NAMALWA (cell line): ENCODE data around the gene CTDSP1.

ENCODE experiments used
- DNase-seq: peaks from one replicate; pipeline ENCODE4 v3.0.0-alpha.2; 2015; ENCODE audit warnings: low spot score

Gene CTDSP1

DNA sequence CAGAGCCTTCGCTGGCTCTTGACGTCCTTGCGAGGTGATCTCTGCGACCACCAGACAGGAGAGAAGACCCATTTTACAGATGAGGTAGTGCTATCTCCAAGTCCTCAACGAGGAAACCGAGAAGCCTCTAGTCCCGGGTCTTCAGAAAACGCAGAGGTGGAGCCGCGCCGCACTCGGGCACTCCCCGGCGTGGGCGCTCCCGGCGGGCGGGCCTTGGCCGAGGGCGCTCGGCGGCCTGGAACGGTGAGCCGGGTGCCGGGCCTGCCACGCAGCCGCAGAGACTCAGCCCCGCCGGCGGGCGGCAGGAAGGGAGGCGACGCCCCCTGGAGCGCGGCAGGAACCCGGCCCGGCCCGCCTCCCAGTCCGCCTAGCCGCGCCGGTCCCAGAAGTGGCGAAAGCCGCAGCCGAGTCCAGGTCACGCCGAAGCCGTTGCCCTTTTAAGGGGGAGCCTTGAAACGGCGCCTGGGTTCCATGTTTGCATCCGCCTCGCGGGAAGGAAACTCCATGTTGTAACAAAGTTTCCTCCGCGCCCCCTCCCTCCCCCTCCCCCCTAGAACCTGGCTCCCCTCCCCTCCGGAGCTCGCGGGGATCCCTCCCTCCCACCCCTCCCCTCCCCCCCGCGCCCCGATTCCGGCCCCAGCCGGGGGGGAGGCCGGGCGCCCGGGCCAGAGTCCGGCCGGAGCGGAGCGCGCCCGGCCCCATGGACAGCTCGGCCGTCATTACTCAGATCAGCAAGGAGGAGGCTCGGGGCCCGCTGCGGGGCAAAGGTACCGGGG, at the start of gene CTDSP1:
CTDSP1 (plus strand) TSS at position 478 of the 776 bp plus-strand sequence; CDS start at position 701, 223 bp downstream.
- DNase-seq, result peak; percentile 96

GRCh38 chr2:218354045-218354444, 45.6 kb upstream of the CTDSP1 start:
- DNase-seq, result no peak

- no peak for DNase-seq
Observed at GRCh38 chr2:218354850-218355443, 44.7 kb upstream of the CTDSP1 start.

DNA sequence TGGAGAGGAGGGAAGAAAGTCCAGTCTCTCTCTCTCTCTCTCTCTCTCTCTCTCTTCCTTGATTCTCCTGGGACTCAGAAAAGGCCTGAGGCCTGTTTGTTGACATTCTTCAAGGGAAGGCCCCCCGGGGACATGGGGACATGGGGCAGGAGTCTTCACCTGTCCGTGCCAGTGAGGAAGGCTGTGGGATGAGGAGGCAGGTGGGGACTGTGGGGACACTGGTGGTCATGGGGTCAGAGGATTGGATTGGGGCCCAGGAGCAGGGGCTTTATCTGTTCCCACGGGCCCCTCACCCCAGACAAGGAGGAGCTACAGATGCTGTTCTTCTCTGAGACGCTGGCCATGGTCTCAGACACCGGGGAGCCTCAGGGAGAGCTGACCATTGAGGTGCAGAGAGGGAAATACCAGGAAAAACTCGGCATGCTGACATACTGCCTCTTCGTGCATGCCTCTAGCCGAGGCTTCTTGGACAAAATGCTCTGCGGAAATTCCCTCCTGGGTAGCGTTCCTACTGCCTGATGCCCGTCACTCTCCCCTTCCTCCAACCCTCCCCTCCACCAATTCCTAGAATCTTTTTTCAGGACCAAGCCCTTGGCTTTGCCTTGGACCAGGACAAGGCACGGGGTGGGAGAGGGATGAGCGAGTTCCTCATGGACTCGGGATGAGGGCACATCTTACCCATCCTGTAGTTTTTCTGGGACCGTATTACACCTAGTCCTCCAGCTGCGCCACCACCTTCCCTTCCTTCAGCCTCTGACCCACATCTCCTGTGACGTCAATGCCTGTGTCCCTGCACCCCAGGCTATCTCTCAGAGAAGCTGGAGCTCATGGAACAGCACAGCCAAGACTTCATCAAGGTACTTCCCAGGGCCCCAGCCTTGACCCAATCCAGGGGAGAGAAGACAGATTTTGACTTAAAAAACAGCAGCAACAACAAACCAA, 42.2 kb upstream of the CTDSP1 start:
- no peak for DNase-seq

GRCh38 chr2:218360453-218360852, 39.2 kb upstream of the CTDSP1 start:
- no peak for DNase-seq

DNA sequence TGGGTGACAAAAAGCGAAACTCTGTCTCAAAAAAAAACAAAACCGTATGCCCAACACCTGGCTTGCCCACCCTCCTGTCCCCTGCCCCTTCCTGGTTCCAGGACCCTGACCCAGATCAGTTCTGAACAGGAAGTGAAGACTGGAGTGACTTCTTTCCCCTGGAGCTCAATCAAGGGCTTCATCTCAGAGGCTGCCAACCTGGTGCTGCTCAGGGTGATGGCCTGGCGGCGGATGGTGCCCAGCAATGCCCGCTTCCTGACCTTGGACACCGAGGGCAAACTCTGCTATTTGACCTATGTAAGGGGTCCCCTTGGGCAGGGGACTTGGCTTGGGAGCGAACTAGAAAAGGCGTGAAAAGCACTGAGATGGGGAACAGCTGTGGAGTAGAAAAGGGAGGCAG, 37.1 kb upstream of the CTDSP1 start:
- no peak for DNase-seq

- no peak for DNase-seq
Observed at GRCh38 chr2:218363736-218364135, 35.9 kb upstream of the CTDSP1 start.

GRCh38 chr2:218364196-218364595, 35.5 kb upstream of the CTDSP1 start:
- DNase-seq, result no peak

DNA sequence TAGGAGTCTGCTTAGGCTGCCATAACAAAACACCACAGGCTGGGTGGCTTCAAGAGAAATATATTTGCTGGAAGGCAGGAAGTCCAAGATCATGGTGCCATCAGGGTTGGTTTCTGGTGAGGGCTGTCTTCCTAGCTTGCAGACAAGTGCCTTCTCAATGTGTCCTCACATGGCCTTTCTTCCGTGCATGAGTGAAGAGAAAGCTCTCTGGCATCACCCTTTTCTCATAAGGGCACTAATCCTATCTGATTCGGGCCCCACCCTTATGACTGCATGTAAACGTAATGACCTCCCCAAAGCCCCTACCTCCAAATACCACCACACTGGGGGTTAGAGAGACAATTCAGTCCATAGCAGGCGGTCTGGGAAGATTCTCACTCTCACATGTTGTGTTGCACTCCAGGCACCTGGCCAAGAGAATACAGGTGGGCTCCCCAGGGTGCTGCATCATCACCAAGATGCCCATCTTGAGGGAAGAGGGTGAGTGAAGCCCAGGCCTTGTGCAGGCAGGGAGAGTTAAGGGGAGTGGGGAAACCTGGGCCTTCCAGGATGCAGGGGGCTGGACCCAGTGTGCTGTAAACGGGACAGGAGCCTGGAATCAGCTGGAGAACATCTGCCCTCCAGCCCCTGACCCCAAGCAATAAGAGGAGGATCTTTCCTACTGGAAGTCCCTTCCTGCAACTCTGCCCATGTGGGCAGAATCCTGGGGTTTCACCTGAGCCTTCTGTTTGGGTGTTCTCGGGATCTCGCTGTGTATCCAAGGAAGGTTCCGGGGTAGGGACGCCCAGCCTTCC, 32.9 kb upstream of the CTDSP1 start:
- no peak for DNase-seq

- DNase-seq, result peak; percentile 62
Observed at GRCh38 chr2:218367415-218368149, 32.1 kb upstream of the CTDSP1 start.

DNA sequence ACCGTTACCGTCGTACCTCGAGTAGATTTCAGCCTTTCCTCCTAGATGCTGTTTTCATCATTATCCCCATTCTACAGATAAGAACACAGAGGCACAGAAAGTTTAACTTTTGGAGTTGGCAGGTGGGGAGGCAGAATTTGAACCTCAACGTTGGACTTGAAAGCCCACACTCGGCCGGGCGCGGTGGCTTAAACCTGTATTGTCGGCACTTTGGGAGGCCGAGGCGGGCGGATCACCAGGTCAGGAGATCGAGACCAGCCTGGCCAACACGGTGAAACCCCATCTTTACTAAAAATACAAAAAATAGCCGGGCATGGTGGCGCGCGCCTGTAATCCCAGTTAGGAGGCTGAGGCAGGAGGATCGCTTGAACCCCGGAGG, 31.5 kb upstream of the CTDSP1 start:
- no peak for DNase-seq

DNA sequence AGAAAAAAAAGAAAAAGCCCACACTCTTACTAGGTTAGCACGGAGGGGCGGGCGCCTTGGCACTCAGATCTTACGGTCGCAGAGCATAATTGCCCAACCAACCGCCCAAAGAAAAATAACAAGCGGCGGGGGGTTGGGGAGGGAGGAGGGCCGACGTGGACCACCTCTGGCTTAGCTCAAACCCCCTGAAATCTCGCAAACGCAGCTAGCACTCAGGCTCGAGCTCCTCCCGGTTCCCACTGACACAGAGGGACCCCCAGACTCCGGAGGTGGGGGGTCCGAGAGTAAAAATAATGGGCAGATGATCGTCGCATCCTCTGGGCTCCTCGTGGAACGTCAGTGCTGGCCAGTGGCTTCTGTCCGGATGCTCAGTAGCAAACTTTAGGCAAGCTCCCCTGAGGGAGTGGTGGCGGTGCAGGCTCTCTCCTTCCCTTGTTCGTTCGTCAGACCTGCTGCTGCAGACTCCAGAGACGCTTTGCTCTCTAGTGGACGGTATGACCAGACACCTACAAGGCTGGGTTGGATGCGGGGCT, 31.0 kb upstream of the CTDSP1 start:
- no peak for DNase-seq

DNA sequence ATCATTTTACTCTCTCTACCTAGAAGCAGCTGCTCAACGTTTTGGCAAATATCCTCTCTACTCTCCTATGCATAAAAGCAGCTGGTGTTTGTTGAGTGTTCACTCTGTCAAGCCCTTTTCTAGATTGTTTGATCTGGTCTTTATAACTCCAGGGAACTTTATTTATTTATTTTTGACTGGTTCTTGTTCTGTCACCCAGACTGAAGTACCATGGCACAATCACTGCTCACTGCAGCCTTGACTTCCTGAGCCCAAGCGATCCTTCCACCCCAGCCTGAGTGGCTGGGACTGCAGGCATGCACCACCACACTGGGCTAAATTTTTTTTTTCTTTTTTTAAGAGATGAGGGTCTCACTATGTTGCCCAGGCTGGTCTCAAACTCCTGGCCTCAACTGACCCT, 30.3 kb upstream of the CTDSP1 start:
- no peak for DNase-seq

DNA sequence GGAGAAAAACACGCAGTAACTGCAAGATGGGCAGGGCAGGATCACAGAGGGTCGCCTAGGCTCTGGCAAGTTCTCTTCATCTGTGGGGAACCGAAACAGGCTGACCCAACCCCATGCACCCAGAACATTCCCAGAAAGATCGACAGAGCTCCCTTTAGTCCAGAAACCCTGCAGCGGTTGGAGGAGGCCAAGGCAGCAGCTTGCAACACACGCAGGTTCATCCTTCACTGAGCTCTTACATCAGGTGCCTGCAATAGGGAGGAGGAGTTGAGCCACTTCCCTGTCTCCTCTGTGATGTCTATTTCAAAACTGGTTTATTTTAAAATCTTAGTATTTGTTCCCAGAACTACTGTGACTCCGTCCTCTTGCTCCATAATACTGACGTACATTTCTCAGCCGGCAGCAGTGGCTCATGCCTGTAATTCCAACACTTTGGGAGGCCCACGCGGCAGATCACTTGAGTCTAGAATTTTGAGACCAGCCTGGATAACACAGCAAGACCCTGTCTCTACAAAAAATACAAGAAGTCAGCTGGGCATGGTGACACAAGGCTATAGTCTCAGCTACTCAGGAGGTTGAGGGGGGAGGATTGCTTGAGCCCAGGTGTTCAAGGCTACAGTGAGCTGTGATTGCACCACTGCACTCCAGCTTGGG, 29.1 kb upstream of the CTDSP1 start:
- peak; percentile 77 for DNase-seq

GRCh38 chr2:218371983-218372350, 27.7 kb upstream of the CTDSP1 start:
- DNase-seq, result no peak

- DNase-seq, result no peak
Observed at GRCh38 chr2:218374795-218375194, 24.9 kb upstream of the CTDSP1 start.

- DNase-seq, result no peak
Observed at GRCh38 chr2:218375212-218375611, 24.5 kb upstream of the CTDSP1 start.

DNA sequence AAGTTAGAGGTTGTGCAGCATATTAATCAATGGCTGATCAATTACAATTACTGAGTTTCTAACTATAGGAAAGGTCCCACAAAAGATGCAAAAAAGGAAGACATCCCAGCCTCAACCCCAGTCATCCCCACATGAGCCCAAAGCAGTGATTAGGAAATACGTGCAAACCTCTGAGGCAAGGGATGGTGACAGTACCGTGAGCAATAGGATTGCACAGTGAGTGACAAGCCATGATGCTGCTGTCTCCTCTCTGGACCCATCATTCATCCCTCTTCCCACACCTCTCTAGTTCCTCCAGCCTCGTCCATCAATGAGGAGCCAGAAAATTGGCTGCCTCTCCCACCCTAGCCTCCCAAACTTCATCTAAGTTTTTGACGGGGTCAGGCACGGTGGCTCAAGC, 21.6 kb upstream of the CTDSP1 start:
- DNase-seq, result no peak

- DNase-seq, result no peak
Observed at GRCh38 chr2:218381916-218382366, 17.7 kb upstream of the CTDSP1 start, which contains the start of gene SLC11A1. TSS of gene SLC11A1 (plus strand) at chr2:218382273. CDS start at chr2:218382369, 96 bp downstream.

- DNase-seq, result no peak
Observed at GRCh38 chr2:218382785-218383184, 16.9 kb upstream of the CTDSP1 start.
